Kidney tubule cell (primary cell): ENCODE results near the gene AP2S1.
"Not testable (repeated sequence)": the region's sequence is repeated elsewhere in the genome, so short reads cannot be mapped to it uniquely, and the experiment has no call there.

Experiments used
- DNase-seq: peaks from one replicate; pipeline ENCODE4 v3.0.0-alpha.2; 2018; ENCODE audit warnings: low spot score

AP2S1 gene

GRCh38 chr19:46841458-46842083, 9.1 kb downstream of the AP2S1 start:
- peak; percentile 67 for DNase-seq

GRCh38 chr19:46840498-46840942, 10.1 kb downstream of the AP2S1 start:
- DNase-seq, result peak; percentile 72

- DNase-seq, result peak; percentile 35
These were observed 10.7 kb downstream of the AP2S1 start for GRCh38 chr19:46839752-46840497.

GRCh38 chr19:46838160-46838559, 12.5 kb downstream of the AP2S1 start:
- DNase-seq, result no peak

GRCh38 chr19:46834984-46835383, 15.7 kb downstream of the AP2S1 start:
- DNase-seq, result no peak

- DNase-seq, result no peak
These were observed 16.5 kb downstream of the AP2S1 start for GRCh38 chr19:46834121-46834520.

GRCh38 chr19:46830864-46831263, 19.8 kb downstream of the AP2S1 start:
- DNase-seq, result no peak

GRCh38 chr19:46828484-46828883, 22.2 kb downstream of the AP2S1 start:
- DNase-seq, result no peak

- DNase-seq, result no peak
These were observed 25.0 kb downstream of the AP2S1 start for GRCh38 chr19:46825731-46826055.

GRCh38 chr19:46824890-46825730, 25.5 kb downstream of the AP2S1 start:
- DNase-seq, result no peak

GRCh38 chr19:46823049-46823448, 27.6 kb downstream of the AP2S1 start:
- no peak for DNase-seq

GRCh38 chr19:46822410-46822787, 28.2 kb downstream of the AP2S1 start:
- not testable (repeated sequence) for DNase-seq

GRCh38 chr19:46821512-46822409, 28.9 kb downstream of the AP2S1 start:
- no peak for DNase-seq

GRCh38 chr19:46818812-46819211, 31.8 kb downstream of the AP2S1 start:
- peak; percentile 13 for DNase-seq

GRCh38 chr19:46815833-46816627, 34.6 kb downstream of the AP2S1 start:
- no peak for DNase-seq

GRCh38 chr19:46813839-46814358, 36.7 kb downstream of the AP2S1 start:
- peak; percentile 44 for DNase-seq

GRCh38 chr19:46812977-46813838, 37.4 kb downstream of the AP2S1 start:
- no peak for DNase-seq

- DNase-seq, result no peak
These were observed 40.9 kb downstream of the AP2S1 start for GRCh38 chr19:46809534-46810272.

- no peak for DNase-seq
These were observed 44.0 kb downstream of the AP2S1 start for GRCh38 chr19:46806656-46807055.
